HG03575 (cell line): Measurements from ENCODE around the gene FDX2.
"Not testable (repeated sequence)": the region's sequence is repeated elsewhere in the genome, so short reads cannot be mapped to it uniquely, and the experiment has no call there.

Experiments
- ATAC-seq: cut with Tn5 transposase; IDR thresholded peaks from one replicate; pipeline ENCODE4 v1.9.1; 2021; ENCODE audit not compliant: unreplicated experiment, insufficient number of reproducible peaks, low FRiP score; ENCODE audit errors: extremely low read depth

FDX2 gene

DNA sequence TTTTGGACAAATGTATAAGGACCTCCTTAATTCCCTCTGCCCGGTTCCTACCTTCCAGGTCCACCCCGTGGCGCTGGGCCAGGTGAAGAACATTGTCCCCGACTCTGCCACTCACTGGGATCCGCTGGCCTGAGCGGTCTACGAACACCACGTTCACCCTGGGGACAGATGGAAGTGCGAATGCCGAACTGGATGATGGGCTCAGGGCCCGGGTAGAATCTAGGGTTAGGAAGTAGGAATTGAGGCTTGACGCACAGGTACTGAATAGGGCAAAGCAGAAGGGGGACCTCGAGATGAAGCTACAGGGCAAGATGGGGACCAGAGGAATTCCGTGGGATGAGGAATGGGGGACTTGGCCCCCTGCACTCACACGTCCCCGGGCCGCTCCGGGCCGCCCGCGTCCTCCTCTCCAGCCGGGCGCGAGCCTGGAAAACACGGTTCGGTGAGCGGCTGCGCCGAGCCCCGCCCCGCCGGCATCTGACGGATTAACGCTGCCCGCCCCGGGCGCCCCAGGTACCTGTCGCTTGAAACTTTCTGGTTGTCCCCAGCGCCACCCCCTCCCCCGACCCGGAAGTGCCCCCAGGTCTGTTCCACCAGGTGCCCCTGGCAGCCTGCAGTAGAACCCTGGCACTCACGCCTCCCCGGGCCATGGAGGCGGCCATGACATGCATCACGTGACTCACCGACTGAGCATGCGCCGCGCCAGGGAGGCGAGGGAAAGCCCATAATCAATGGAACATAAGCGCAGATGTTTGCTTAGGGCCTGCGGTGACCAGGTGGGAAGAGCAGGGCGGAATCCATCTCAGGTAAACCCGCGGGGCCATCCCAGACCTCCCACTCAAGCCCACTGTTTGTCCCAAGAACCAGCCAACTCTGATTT, at the start of gene FDX2:
TSS of gene FDX2 (minus strand) at position 681 of the 880 bp plus-strand sequence. CDS start at position 662, 19 bp downstream.
- no peak for ATAC-seq

DNA sequence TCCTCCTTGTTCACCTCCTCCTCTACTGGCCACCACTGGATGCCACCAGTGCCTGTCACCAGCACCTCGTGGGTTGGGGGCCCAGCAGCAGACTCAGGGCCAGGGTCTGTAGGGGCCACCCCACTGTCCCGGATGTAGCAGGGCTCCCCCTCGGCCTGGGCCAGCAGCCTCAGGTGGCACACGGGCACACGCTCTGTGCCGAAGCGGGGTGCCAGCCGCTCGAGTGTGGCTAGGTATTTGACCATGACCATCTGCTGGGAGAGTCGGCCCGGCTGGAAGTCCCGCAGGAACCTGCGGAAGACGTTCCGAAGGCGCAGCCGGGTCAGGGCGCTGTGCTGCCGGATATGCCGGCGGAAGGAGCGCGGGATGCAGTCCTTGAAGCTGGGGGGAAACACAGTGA, 49.7 kb upstream of the FDX2 start:
- ATAC-seq: no peak

DNA sequence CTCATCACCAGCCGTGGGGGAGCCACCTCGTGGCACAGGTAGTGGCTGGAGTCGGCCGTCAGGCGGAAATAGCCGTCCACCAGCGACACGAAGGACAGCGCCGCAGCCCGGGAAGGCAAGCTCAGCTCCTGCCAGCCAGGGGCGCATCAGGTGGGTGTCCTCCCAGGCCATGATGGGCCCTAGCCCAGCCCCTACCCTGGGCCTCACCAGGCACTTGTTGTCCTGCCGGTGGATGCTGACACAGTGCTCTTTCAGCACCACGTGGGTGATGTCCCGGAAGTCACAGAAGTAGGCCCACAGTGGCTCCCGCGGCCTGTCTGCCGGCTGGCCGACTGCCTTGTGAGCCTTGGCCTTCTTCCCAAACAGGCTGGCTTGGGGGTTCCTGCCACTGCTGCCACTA, 48.8 kb upstream of the FDX2 start:
- no peak for ATAC-seq

DNA sequence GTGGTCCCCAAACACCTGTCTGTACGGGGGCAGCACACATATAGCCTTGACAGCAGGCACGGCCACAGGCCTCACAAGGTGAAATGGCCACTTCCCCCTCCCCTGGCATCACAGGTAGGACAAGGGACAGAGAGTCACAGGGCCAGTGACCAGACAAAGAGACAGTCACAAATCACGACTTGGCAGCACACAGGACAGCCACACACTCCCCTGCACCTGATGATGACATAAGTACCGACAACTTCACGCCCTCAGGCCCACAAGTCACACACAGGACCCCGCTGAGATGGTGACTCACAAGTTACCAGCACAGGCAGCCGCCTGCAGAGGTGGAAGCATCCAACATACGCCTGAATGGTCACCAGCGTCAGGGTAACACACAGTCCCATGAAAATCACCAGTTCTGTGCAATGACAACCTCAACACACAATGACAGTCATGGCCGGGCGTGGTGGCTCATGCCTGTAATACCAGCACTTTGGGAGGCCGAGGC, 48.0 kb upstream of the FDX2 start:
- no peak for ATAC-seq

DNA sequence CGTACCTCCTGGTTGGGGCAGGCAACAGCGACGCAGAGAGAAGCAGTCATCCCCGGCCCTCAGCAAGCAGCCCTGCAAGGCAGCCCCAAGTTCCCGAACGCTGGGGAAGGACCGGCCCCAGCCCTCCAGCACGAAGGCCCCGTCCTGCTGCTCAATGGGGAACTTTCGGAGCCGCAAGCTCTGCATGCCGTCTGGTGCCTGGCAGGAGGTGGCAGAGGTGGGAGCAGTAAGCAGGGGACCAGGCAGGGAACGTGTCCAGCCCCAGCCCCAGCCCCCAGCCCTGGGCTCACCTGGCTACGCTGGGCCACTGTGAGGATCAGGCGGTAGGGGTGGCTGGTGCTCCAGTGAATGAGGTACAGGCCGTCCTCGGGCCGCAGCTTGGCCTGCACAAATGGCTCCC, 46.4 kb upstream of the FDX2 start:
- ATAC-seq: no peak

DNA sequence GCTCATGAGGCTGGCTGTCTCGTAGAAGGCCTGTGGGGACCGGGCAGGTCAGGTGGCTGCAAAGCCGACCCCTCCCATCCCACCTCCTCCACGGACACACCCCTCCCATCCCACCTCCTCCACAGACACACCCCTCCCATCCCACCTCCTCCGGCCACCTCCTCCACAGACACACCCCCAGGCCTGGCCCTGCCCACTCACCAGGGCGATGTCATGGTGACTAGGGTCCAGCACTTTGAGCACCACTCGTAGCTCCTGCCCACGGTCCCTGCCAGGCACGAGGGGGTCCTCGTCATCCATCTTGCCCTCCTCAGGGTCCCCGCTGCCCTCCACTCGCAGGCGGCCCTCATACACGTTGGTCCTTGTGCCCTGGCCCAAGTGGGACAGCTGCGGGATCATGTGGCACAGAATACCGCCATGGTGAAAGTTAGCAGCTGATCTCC, 45.8 kb upstream of the FDX2 start:
- no peak for ATAC-seq

DNA sequence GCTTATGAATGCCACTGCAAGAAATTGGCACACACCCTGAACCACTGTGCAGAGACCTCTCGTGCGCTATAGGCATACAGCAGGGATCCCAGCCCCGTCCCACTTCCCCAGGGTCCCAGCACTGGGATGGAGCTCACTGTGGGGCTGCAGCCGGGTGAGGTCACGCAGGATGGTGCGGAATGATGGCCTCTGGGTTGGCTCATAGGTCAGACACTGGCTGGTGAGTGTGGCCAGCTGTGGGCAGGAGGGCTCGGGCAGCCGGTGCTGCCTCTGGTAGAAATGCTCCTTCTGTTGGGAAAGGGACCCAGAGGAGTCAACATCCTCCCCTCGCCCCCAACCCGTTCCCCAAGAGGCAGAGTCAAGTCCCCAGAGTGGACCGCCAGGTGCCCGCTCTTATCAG, 40.6 kb upstream of the FDX2 start:
- no peak for ATAC-seq

DNA sequence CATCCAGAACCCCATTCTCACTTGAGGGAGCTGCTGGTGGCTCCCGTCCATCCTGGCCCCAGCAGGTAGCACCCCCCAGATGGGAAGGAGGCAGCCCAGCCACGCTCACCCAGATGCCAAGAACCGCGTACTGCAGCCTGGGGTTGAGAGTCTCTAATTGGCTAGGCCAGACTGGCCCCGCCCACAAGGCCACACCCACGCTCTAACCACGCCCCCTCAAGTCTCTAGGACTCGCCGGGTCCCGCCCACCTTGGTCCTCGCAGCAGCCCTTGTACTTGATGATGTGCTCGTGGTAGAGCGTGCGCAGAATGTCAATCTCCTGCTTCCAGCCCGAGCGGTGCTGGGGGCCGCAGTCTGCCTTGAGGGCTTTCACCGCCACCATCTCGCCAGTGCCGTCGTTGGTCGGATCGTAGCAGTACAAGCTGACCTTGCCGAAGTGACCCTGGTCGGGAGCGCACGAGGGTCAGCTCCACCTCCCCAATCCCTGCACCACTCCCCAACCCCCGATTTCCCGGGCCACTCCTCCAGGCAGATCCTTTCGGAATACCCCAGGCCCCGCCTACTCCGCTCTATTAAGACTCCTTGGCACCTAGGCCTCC, 38.1 kb upstream of the FDX2 start:
- no peak for ATAC-seq

DNA sequence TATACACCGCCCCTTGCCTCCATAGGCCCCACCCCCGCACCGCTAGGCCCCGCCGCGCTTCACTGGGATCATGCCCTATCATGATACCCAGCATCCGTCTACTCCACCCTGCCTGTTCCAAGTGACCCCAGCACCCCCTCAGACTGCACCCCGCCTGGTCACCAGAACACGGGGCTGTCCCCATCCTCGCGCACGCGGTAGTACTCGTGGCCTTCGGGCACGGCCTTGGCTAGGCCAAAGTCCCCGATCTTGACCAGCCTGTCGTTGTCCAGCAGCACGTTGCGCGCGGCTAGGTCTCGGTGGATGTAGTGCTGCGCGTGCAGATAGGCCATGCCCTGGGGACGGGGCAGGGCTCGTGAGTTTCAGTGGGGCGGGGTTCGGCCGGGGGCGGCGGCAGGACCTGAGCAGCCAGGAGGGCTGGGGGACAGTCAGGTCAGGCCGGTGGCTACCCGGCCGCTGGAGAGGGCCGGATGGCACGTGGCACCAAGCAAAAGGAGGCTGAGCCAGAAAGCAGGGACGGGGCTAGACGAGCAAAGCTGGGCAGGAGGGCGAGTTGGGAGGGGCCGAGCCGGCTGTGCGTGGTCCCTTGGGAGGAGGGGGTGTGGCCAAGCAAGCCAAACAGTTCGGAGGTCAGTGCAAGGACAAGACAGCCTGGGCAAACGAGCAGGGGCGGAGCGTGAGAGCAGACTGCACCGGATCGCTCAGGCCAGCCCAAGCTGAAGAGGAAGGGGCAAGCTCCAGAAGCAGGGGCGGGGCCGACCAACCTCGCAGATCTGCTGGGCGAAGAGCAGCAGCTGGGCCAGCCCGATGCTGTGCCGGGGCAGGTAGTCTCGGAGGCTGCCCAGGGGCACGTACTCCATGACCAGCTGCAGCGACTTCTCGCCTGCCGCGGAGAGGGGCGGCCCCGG, 37.2 kb upstream of the FDX2 start:
- ATAC-seq: no peak

DNA sequence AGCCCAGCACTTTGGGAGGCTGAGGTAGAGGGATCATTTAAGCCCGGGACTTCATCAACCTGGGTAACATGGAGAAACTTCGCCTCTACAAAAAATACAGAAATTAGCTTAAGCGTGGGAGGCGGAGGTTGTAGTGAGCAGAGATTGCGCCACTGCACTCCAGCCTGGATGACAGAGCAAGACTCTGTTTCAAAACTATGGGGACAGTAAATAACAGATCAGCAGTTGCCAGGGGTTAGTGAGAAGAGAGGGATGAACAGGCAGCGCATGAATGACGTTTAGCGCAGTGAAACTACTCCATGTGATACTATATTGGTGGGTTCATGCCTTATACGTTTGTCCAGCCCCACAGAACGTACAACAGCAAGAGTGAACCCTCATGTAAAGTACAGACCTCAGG, 30.7 kb upstream of the FDX2 start:
- no peak for ATAC-seq

DNA sequence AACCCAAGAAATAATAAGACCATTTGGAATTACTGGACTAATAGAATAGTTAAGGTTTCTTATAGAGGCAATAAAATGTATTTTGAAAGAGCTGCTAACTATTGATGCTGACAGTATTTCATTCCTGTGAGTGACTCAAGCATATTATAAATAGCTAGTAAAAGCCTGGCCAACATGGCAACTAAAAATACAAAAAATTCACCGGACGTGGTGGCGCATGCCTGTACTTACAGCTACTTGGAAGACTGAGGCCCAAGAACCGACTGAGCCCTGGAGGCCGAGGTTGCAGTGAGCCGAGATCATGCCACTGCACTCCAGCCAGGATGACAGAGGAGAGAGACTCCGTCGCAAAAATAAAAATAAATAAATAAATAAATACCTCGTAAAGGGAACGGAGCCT, 29.0 kb upstream of the FDX2 start:
- no peak for ATAC-seq

DNA sequence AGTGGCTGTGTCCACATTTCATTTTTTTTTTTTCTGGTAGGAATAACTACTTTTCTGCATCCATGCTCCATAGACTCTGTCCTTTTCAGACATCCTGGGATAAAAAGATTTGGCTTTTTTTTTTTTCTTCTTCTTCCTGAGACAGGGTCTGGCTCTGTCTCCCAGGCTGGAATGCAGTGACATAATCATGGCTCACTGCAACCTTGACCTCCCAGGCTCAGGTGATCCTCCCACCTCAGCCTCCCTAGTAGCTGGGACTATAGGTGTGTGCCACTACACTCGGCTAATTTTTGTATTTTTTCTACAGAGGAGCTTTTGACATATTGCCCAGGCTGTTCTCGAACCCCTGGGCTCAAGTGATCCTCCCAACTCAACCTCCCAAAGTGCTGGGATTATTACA, 27.7 kb upstream of the FDX2 start:
- no peak for ATAC-seq

DNA sequence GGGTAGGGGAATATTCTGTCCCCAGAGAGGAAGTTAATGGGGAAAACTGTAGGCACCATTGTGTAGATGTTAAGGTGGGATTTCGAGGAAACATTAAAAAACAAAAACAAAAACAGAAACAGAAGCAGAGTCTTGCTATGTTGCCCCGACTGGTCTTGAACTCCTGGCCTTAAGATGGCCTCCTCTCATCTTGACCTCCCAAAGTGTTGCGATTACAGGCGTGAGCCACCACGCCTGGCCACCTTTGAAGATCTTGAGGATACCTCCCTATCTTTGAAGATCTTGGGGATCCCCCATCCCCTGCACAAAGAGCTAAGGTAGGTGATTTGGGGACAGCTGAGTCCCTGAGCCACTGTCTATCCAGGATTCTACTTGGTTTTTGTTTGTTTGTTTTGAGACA, 24.2 kb upstream of the FDX2 start:
- ATAC-seq: no peak

DNA sequence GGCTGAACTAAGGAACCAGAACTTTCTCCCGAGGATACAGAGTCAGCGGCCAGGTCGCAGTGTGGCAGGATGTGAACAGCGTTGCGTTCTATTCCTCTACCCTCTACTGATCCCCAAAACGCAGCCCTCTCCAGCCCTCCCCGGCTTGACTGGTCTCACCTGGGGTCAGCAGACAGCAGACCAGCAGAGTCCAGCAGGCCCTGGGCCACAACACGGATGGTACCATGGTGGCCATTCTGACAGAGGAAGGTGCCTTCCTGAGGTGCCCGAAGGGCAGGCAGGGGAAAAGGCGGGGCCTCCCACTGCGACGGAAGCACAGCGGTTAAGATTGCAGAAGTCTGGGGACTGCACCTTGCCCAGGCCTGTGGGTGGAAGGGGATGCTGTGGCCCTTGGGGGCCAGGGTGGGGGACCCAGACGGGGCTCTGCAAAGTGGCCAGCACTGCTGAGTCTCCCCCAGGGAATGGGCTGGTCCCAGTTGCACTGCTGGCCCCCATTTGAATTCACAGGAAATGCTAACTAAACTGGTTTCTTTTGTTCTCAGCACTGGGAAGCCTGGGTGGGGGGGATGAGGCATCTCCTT, 23.7 kb upstream of the FDX2 start, which contains the start of gene ICAM3:
TSS of gene ICAM3 (minus strand) at position 245 of the 581 bp plus-strand sequence. CDS start at position 235, 10 bp downstream.
- ATAC-seq: no peak

DNA sequence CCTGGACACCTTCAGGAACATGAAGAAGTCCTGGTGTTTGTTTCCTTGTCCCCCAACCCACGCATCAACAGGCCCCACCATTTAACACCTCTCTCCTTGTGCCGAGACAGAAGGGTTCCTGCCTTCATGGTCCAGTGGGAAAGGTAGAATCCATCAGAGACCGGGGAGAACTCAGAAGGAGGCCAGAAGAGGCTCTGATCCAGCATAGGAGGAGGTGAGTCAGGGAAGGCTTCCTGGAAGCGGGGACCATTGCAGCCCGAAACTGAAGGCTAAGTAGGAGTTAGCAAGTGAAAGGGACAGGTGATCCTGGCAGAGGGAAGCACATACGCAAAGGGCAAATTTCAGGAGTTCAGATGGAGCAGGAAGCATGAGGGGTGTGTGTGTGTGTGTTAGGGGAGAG, 23.1 kb upstream of the FDX2 start:
- ATAC-seq: no peak

DNA sequence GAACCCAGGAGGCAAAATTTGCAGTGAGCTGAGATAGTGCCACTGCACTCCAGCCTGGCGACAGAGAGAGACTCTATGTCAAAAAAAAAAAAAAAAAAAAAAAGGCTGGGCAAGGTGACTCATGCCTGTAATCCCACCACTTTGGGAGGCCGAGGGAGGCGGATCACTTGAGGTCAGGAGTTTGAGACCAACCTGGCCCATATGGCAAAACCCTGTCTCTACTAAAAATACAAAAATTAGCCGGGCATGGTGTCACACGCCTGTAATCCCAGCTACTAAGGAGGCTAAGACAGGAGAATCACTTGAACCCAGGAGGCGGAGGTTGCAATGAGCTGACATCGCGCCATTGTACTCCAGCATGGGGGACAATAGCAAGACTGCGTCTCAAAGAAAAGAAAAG, 20.9 kb upstream of the FDX2 start:
- ATAC-seq: not testable (repeated sequence)

DNA sequence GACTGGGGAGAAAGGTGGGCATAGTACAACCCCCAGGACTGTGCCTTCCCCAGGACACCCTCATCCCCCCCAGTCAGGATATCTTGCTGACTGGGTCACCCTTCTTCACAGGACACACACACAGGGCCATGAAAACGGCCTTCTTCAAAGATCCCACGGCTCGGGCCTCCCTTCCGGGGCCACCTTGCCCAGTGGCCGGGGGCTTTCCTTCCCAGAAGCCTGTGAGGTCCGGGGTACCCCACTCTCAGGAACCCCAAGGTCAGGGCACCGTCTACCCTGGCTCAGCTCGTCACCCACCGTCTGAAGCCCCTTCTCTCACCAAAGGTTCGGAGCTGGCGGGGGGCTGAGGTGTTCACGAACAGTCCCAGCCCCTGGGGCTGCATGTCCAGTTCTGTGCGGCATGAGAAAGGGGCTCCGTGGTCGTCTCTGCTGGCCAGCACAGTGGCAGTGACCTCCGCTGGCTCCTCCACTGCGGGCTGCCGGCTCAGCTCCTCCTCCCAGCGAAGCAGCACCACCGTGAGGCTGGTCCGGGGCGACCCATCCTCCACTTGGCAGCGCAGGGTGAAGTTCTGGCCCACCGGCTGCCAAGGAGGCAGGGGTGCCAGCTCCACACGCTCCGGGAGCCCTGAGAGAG, 19.7 kb upstream of the FDX2 start:
- no peak for ATAC-seq

DNA sequence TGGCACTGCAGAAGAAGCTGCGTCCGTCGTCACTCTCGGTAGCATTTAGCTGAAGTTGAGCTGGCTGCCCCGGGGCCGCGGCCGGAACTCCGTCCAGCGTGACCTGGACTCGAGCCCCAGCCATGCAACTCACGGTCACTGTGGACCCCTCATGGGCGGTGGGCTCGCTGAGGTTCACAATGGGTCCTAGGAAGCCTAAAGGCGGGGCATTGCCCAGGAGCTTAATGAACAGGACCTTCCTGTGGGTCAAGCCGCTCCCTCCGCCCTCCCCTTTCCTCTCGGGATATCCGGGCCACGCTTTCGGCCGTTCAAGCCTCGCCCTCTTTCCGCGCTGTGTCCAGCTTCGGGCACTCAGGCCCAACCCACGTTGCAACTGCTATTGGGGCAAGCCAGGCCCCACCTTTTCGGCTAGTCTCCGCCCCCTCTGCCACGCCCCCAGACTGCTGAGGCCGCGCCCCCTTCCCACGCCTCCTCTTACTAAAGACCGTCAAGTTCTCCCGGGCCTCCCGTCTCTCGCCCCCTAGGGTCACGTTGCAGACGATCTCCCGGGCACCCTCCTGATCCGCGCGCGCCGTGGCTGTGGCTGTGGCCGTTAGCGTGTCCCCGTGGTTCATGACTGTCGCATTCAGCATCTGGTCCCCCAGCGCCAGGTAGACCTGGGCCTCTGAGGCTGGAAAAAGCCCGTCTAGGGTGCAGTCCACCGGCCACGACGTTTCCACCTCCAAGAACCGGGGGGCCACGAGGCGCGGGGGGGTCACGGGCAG, 19.0 kb upstream of the FDX2 start:
- no peak for ATAC-seq
